ENCODE results near the gene SRSF9.

- no peak for TF ChIP-seq ZFX (IDR thresholded peaks at IDR 0.05)
- TF ChIP-seq, protein P1, sequence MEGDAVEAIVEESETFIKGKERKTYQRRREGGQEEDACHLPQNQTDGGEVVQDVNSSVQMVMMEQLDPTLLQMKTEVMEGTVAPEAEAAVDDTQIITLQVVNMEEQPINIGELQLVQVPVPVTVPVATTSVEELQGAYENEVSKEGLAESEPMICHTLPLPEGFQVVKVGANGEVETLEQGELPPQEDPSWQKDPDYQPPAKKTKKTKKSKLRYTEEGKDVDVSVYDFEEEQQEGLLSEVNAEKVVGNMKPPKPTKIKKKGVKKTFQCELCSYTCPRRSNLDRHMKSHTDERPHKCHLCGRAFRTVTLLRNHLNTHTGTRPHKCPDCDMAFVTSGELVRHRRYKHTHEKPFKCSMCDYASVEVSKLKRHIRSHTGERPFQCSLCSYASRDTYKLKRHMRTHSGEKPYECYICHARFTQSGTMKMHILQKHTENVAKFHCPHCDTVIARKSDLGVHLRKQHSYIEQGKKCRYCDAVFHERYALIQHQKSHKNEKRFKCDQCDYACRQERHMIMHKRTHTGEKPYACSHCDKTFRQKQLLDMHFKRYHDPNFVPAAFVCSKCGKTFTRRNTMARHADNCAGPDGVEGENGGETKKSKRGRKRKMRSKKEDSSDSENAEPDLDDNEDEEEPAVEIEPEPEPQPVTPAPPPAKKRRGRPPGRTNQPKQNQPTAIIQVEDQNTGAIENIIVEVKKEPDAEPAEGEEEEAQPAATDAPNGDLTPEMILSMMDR (conservative IDR thresholded peaks at IDR 0.05): no peak
These were observed 5.0 kb upstream of the SRSF9 start for GRCh38 chr12:120474616-120474960.

Data from C4-2B (cell line).